ENCODE results near the gene SCYGR4.

SCYGR4 gene

DNA sequence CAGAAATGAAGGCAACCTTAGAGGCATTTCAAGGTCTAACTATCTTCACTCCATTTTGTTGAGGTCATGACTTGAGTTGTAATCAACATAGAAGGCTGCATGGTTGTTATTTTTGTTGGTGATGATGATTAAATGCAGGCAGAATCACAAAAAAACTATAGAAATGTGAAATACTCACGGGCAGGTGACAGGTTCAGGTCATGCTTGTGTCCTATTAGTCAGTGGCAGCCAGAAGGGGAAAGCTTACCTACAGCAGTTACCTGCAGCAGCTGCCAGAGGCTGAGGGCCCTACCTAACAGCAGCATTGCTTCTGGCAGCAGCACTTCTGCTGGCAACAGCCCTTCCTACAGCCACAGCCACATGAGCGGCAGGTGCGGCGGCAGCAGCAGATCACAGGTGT, 3.1 kb upstream of the SCYGR4 start:
- DNase-seq (ENCODE audit: low read depth in 2 of 2): no peak

DNA sequence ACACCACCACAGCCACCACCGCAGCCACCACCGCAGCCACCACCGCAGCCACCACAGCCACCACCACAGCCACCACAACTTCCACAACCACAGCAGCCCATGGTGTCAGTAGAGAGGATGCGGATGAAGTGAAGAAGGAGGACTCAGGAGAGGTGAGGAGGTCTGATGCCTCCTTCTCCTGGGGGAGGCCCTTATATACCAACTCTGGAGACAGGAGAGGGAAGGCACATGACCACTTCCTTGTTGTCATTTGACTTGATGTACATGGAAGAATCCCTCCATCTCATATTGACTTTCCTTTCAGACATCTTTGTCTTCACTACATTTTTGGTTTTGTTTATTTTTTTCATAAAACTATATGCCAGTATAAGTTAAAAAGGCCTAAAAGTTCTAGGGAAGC, 2.6 kb upstream of the SCYGR4 start, which contains the start of gene SCYGR3:
Gene SCYGR3, minus strand, starts transcription at position 101 of the 400 bp plus-strand sequence. Its CDS starts 0 bp downstream, at position 101.
- DNase-seq (ENCODE audit: low read depth in 2 of 2): no peak

DNA sequence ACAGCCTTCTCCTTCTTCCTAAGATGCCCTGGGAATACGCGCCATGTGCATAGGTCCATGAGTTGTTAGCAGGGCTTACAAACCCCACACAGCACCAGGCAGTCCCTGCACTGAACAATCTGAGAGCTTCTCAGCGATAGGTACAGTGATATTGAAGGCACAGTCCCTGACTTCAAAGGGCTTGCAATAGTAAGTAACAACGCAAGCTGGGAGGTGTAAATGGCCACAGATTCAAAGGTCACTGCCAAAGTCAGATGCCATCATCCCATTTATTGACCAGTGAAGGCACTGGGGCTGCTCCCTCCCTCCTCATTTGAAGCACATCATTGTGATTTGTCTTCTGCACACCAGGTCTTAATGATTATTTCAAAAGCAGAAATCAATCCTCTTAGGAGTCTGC, 2.1 kb upstream of the SCYGR4 start:
- DNase-seq (ENCODE audit: low read depth in 2 of 2): no peak

DNA sequence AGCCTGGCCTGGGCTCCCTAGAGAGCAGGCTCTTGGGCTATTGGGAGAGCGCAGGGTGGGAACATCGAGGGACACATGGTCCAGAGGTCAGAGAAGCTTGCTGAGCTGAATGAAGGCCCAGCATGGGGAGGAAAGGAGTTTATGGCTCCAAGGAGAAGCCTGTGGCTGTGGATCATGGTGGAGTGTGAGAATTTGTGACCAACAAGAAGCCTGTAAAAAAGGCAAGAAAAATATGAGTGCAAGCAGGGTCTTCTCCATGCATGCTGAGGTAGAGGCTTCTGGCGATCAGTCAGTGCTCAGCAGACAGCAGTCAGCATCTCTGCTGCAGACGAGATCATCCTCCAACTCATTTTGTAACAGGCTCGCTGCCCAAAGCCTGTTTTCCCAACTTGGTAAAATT, 1.4 kb upstream of the SCYGR4 start:
- DNase-seq (ENCODE audit: low read depth in 2 of 2): no peak

DNA sequence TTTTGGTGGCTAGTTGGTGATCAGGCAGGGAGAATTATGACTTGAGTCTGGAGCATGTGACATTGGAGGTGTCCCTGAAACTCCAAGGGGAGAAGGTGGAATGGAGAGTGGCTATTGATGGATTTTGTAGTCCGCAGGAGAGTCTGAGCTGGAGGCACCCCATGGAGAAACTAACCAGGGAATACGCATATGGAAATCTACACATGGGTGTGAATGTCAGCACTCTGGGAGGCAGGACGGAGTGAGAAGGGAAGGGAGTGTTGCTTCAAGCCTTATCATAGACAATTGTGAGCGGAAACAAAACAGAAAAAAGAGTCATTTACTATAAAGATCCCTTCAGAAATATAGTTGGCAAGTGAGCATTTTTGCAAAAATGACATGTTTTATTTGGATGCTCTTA, 667 bp upstream of the SCYGR4 start:
- DNase-seq (ENCODE audit: low read depth in 2 of 2): no peak

DNA sequence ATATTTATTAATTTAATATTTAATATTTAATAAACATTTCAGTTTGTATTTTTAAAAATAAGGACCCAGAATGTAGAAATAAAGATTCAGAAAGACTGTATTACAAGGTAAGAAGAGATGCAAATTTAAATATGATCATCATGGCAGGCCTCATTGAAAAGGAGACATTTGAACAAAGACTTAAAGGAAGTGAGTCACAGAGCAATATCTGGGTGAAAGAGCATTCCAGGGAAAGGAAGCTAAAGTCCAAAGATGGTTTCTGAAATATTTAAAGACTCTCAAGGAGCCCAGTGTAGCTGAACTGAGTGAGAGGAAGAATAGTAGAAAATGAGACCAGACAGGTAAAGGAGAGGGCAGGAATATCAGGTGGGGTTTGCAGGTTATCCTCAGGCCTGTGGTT, 5.9 kb downstream of the SCYGR4 start:
- no peak for DNase-seq (ENCODE audit: low read depth in 2 of 2)

DNA sequence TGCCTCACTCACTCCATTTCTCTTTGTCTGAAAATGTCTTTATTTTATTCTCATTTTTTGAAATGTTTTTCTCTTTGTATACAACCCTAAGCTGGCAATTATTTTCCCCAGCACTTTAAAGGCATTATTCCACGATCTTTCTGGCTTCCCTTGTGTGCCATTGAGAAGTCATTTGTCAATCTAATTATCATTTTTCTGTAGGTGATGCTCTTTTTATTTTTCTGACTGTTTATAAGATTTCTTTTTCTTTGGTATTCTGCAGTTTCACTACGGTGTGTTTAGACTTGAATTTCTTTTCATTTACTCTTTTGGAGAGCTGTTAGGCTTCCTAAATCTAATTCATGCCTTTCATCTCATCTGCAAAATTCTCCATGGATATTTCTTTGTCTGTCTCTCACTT, 8.1 kb downstream of the SCYGR4 start:
- DNase-seq (ENCODE audit: low read depth in 2 of 2): no peak

DNA sequence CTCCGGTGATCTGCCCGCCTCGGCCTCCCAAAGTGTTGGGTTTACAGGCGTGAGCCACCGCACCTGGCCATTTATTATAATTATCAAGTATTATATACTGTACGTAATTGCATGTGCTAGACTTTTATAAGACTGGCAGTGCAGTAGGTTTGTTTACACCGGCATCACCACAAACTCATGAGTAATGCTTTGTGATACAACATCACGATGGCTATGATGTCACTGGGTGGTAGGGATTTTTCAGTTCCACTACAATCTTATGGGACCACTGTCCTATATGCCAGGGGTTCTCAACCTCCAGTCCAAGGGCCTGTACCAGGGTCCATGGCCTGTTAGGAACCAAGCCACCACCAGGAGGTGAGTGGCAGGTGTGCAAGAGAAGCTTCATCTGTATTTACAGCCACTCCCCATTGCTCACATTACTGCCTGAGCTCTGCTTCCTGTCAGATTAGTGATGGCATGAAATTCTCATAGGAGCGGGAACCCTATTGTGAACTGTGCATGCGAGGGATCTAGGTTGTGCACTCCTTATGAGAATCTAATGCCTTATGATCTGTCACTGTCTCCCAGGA, 9.4 kb downstream of the SCYGR4 start:
- no peak for DNase-seq (ENCODE audit: low read depth in 2 of 2)

DNA sequence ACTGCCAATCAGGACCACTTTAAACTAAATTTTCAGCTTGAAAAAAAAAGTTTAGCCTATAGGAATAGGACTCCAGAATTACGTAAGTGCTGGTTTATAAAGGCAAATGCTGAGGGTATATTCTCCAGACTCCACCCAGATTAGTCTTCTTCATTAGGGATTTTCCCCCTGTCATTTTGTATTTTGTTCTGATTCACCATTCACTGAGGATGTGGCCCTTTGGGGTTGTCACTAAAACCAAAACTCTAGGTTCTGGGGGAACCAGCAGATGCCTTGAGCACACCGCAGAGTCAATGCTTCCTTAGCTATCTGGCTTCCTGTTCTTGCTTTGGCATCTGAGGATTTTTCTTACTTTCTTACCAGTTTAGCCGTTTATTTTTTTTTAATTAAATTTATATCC, 10.5 kb downstream of the SCYGR4 start:
- DNase-seq (ENCODE audit: low read depth in 2 of 2): no peak

DNA sequence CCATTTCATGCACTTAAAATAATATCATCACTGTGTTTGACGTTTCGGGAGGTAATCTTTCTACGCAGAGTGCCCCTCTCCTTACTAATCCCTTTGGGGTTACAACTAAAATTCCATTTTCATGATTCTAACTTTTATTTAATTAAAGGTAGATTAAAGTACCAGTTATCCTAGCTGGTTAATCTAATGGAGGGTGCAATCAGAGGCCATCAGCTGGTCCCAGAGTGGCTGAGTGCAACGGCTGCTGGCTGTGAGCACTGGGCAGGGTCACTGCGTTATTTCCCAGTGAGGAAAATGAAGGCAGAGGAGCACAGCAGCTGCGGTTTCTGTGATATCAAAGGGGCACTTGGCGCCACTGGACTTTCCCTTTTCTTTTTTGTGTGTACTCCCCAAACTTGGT, 12.1 kb downstream of the SCYGR4 start:
- DNase-seq (ENCODE audit: low read depth in 2 of 2): no peak

DNA sequence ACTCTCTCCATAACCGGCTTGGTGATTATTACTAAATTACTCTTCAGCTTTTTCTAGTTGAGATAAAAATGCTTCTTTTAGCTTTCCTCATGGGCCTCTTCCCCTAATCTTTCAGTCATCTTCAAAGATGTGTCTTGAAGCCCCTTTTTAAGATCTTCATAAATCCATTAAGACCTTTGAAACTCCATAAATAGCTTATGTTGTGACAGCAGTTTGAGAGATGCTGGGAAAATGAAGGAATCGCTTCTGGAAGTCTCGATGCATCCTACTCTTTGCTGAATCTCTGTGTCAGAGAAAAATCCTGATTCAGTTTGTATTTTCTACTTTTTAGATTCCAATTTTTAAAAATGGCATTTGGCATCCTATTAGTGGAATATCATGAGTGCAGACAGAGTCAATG, 13.0 kb downstream of the SCYGR4 start:
- DNase-seq (ENCODE audit: low read depth in 2 of 2): no peak

DNA sequence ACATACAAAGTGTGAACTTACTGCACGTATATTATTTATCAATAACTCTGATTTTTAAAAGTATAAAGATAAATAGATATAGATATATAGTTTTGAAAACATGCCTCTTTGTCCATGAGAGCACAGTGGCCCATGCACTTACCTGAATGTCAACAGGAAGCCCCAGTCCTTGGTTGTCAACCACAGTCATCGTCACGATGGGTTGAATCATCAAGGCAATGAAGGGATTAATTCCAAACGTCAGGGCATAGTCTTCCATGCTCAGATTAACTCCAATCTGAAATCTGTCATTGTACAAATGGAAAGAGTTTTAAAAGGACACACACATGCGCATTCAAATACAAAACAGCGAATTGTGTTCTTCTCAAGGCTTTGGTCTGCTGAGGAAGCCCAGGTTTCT, 15.5 kb downstream of the SCYGR4 start:
- DNase-seq (ENCODE audit: low read depth in 2 of 2): no peak

DNA sequence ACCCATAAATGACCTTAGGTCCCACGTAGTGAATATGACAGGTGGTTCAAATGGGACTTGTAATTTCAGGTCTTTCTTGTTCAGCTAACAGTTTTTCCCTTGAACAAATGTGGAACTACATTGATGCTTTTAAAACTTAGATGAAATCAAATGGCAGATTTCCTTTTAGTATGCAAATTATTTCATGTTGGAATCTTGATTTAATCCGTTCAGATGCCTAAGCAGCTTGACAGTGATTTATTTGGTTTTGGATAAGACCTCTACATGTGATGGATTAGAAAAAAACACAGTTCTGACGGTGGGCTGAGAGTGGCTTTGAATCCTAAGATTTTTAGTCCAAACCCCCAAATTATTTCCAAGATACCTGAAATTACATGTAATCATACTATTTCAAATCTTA, 16.9 kb downstream of the SCYGR4 start:
- no peak for DNase-seq (ENCODE audit: low read depth in 2 of 2)

DNA sequence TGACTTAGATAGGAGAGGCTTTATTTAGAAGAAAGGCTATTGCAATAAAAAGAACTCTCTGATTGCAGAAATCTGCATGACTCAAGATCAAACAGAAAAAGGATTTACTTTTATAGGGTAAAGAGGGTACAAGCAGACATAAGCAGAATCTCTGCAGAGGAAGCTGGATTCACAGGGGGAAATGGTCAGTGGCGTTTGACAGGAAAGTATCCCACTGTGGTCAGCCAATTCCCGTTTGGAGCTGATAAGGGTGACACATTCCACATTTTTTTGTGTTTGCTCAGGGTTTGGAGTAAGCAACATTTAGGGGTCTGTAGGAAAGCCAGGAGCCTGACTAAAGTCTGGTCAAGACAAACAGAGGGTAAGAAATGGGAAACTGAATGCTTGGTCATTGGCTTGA, 25.4 kb downstream of the SCYGR4 start:
- DNase-seq (ENCODE audit: low read depth in 2 of 2): no peak

DNA sequence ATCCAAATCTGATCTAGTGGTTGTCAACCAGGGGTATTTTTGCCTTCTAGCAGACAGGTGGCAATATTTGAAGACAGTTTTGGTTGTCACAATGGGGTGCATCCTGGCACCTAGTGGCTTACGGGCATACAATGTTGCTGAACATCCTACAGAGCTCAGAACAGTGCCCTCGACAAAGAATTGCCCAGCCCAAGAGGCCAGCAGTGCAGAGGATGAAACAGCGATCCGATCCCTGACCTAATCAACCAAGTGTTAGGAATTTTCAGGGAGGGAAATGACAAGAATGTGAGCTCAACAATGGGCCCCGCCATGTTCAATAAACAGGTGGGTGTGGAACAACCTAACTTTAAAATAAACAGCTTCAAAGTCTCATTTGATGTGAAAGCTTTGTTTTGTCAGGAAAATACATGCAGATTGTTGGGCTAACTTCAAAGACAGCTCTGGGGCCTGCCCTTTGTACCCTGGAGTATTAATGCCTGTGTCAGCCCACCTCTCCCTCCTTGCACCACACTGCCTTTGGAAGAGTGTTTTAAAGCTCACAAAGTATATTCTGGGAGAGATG, 26.8 kb downstream of the SCYGR4 start:
- DNase-seq (ENCODE audit: low read depth in 2 of 2): no peak

DNA sequence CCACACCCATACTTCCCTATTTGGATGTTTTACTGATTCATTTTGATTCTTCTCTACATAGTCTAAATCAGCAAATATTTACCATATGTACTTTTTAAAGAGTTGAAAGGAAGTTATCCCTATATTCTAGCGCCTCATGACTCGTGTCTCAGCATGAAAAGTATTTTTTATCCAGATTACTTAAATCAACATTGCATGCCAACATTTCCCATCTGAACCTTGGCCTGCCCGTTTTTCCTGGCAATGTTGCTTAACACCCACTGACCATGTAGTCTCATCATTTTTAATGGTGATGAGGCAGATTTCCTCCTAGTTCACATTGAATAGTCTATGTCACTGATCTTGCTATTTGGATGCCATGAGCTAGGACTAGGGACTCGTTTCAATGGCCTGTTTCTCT, 36.1 kb downstream of the SCYGR4 start:
- DNase-seq (ENCODE audit: low read depth in 2 of 2): no peak

DNA sequence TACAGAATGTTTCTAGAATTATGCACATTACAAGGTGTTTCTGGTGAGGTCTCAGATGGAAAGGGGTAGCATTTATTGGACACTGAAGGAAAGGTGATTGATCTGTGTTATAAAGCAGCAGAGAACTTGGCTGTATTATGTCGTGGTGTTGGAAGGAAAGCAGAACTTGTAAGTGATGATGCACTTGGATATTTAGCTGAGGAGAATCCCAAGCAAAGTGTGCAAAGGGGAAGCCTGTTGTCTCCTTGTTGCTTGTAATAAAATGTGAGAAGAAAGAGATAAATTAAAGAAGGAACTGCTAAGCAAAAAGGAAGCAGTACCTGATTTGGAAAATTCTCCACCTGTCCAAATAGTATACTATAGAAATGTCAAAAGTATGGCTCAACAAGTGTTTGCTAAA, 37.1 kb downstream of the SCYGR4 start:
- no peak for DNase-seq (ENCODE audit: low read depth in 2 of 2)

DNA sequence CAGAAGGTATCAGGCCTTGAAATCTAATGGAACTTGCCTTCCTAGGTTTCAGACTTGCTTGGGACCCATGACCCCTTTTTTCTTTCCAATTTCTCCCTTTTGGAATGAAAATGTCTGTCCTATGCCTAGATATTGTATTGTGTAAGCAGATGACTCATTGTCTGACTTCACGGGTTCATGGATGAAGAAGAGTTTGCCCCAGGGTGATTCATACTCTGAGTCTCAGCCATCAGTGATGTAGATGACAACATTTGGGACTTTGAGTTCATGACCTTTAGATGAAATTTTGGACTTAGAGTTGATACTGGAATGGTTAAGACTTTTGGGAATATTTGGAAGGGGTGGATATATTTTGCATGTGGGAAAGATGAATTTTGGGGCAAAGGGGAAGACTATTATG, 38.2 kb downstream of the SCYGR4 start:
- DNase-seq (ENCODE audit: low read depth in 2 of 2): no peak

DNA sequence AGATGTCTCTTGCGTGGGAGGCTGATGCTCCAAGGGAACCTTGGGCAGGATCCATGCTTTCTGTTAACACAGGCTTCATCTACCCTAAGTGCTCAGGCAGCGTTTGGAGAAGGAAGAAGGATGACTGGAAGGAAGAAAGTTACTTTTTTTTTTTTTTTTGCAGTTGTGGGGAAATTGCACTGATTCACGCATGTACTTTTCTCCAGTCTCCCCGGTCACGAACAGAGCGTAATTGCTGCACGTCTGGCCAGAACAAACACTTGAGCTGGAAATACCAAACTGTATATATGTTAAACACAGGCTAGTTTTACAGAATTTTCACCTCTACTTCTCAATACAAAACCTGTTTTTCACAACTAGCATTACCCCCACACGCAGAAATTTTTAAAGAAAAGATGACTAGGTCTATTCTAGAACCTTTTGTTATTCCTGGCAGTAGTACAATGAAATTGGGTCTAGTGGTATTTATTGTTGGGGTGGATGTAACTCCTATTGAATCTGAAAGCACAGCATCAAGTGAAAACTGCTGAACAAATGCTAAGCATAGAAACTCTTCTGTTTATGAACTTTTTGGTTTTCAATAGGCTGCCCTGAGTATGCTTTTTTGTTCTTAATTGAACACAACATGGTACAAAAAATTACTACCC, 40.0 kb downstream of the SCYGR4 start:
- DNase-seq (ENCODE audit: low read depth in 2 of 2): no peak

DNA sequence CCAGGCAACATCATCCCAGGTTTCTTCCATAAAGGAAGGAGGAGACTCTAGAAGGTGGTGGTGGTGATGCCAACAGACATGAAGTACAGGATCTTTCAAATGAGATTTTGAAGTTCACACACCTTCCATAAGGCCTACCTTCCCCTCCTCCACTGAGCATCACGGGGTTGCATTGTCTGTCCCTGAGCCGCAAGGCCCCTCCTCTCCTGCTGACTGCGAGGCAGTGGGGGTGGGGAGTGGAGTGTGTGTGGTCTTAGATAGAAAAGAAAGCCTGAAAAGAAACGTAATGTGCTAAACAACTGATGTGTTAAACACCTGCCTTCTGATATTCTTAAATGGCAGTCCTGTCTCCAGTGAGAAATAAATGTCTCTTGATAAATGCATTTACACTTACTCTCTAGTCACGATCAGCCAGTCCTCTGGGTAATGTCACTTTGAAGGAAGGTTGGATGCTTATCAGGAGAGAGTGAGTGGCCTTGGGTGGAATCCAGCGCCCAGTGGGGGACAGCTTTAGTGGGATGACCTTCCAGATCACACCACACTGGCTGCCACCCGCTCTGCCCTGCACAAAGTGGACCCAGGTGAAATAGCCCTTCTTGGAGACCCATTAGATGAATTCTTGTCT, 43.8 kb downstream of the SCYGR4 start:
- DNase-seq (ENCODE audit: low read depth in 2 of 2): no peak

DNA sequence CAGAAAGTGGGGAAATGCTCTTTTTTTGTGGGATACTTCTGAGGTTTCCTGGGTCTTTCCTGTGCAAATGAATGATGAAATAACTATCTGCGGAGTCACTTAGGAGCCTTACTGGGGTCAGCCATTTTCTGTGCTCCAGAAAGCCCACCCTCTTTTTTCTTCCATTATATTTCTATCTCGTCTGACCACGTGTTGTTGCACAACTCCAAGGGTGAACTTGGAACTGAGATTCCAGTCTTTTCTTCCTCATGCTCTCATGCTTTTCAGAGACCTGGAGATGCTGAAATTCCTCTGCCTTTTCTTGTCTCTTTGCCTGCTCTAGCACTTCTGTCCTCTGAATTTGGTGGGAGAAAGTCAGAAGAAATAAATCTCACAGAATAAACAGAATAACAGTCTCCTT, 44.5 kb downstream of the SCYGR4 start:
- DNase-seq (ENCODE audit: low read depth in 2 of 2): no peak

DNA sequence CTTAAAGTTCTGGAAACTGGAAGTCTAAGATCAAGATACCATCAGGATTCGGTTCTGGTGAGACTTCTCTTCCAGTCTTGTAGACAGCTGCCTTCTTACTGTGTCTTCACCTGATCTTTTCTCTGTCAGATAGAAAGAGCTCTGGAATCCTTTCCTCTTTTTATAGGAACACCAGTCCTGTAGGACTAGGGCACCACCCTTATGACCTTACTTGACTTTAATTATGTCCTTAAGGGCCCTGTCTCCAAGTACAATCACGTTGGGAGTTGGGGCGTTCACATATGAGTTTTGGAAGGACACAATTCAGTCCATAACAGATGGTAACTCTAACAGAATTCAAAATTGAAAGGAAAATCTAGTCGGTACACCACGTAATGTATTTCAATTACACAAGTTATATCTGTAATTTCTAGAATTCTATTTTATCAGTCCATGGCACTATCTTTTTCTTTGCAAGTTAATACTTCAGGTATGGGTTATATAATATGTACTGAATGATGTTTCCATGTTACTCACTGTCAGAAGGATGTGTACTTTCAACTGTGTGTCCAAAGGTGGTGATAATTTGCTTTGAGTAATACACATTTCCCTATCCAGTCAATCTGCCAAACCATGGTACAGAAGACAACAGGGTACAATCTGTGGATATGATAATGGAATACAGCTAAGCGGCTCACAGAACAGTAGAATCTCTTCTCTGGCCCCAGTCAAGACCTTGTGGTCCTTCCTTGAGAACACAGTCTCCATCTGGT, 48.1 kb downstream of the SCYGR4 start:
- DNase-seq (ENCODE audit: low read depth in 2 of 2): no peak

Data from stimulated activated CD8-positive, alpha-beta memory T cell treated with anti-CD3 and anti-CD28 coated beads, Interleukin-2, amount 100 ng/mL, for 1 hour (primary cell).